HT-29 (cell line): ENCODE measurements around the gene CLNK. TPM values are rescaled to one million over a fixed set of nuclear protein-coding genes. Genes with fewer than 3 reads are reported as not detected.

Experiments used
- DNase-seq: peaks from one replicate; pipeline ENCODE4 v3.0.0-alpha.2; 2015; ENCODE audit warnings: low spot score
- total RNA-seq: library from RNA; depleted of rRNA; stranded (reverse); fragments of >200 nt; shearing (Covaris generic); gene quantifications from 2 replicates; pipeline ENCODE4 v1.2.3, GENCODE V29; 2014; rRNA removed

CLNK gene
- total RNA-seq, 1 experiment from 2014 or later: not detected

GRCh38 chr4:10457255-10457801 is 227.2 kb downstream of the CLNK start, which contains the start of gene ZNF518B:
Gene ZNF518B (minus strand): TSS chr4:10457426. CDS start chr4:10446328, 11,098 bp downstream.
- no peak for DNase-seq

- DNase-seq: no peak
Measured at GRCh38 chr4:10456595-10457254, 227.8 kb downstream of the CLNK start.

- DNase-seq: no peak
Measured at GRCh38 chr4:10456260-10456594, 228.3 kb downstream of the CLNK start.

DNA sequence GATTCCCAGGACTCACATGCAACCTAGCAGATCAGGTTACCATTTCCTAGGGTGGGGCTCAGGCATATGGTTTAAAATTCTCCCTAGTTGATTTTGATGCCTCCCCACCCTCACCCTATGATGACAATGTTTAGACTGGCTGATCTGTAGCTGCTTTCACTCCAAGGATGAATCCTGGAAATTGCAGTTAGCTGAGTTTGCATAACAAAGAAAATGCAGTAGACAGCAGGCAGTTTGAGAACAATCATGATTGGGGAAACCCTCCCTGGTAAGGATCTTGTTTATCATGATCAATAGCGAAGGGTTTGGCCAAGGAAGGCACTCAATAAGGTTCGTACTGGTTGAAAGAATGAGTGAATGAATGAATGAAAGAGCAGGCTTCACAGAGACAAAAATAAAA is 229.4 kb downstream of the CLNK start:
- no peak for DNase-seq

DNA sequence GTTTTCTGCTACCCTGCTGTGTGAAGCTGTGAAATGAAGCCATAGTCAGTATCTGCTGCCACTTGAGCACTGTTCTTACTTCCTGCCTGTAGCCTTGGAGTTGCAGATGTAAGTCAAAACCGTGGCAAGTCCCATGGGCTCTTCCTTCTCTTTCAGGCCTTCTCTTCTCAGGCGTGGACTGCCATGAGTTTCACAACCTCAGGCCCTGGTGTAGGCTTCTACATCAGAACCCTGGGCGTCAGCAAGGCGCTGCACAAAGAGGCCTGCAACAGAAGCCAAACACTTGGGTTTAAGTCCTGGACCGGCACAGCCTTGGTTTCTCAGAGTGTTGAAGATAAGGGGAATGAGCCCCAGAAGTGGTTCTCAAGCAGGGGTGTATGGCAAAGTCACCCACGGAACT is 229.8 kb downstream of the CLNK start:
- DNase-seq: no peak

GRCh38 chr4:10454121-10454520 is 230.4 kb downstream of the CLNK start:
- no peak for DNase-seq

- DNase-seq: no peak
Measured at GRCh38 chr4:10448991-10449390, 235.6 kb downstream of the CLNK start.

DNA sequence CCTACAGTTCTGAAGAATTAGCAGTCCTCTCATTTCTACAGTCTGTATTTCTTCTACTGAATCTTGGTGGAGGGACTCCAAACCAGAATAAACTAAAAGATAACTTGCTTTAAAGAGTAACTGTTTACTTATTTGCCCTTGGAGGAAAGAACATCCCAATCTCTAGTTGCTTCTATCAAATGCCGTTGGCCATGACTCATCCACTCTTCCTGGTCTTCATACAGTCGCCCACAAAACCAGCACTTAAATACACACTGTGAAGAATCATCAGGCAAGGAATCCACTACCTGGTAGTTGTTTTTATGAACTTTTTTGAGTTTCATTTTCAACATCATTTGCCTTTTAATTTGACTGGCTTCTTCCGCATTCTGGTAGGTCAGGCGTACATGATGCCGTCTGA is 241.6 kb downstream of the CLNK start:
- no peak for DNase-seq

GRCh38 chr4:10441512-10441911 is 243.1 kb downstream of the CLNK start:
- no peak for DNase-seq

DNA sequence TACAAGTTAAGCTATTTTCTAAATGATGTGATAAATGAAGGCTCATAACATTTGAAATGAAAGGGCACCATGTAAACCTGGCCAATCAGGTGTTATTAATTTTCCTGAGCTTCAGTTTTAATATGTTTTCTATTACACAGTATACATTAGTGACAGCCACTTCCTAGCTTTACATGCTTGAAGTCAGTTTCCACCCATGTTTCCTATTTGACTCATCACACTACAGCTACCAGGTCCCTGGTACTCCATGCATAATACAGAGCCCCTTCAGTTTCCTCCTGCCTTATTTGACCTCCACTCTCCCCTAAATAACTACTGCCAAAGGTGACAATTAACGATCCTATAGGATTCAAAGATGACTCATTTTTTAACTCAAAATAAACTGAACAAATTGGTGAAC is 245.6 kb downstream of the CLNK start:
- DNase-seq: no peak

GRCh38 chr4:10437735-10438134 is 246.8 kb downstream of the CLNK start:
- DNase-seq: no peak

Other genes starting within 250 kb of the CLNK start
- gene ZNF518B, start 227.3 kb downstream of the CLNK start, total RNA-seq: not detected in 2 replicates